ENCODE results near the gene TXNDC2.
"Not testable (repeated sequence)": the region's sequence is repeated elsewhere in the genome, so short reads cannot be mapped to it uniquely, and the experiment has no call there.

TXNDC2 gene

DNA sequence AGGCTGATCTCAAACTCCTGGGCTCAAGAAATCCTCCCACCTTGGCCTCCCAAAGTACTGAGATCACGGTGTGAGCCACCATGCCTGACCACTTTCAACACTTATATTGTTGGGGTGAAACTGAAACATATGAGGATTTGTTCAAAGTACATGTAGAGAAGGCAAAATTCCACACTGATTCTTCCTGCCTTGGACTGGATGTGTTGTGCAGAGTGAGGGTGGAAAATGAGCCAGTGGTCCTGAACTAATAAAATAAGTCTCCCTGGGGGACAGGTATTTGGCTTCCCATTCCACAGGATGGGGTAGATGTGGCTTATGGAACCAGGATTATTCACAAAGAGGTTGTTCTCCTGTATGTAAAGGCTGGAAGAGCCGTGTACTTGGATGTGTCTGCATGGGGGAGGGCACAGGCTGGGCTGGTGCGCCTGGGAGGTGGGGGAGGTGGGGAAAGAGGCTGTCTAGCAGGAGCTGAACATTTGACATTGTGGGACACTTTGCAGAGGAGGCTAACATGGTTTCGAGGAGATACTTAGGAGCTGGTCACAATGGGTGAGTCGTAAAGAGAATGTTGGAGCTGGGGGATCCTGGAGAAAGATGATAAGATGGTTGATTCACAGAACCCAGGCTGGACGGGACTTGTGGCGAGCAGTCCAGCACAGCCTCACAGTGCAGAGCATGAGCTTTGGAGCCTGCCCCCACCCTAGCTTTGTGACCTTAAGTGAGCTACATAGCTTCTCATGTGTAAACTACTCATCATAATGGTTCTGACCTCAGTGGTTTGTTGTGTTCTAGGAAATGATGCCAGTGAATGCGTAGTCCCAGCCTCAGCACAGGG, at the start of gene TXNDC2:
Gene TXNDC2, plus strand, starts transcription at position 804 of the 835 bp plus-strand sequence. CDS start 708 bp downstream, outside the sequence.
- DNase-seq: no peak

- DNase-seq: no peak
Observed at GRCh38 chr18:9838144-9838877, 47.5 kb upstream of the TXNDC2 start.

DNA sequence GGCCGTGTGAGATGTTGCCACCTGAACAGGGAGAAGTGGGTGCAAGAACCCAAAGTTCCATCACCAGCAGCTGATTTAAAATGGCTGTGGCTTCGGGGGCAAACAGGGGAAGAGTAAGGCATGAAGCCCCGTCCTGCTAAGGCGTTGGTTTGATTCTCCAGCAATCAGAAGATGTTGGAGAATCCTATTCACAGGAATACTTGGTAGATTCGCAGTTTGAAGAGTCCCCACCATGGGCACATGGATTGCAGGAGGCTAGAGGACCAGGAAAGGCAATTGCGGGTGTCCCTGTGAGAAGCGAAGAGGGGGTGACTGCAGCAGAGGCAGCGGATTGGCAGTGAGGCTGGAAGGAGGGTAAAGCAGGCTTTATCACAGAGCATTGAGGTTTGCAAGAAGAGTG, 46.6 kb upstream of the TXNDC2 start:
- no peak for DNase-seq

GRCh38 chr18:9839853-9840252, 45.9 kb upstream of the TXNDC2 start:
- DNase-seq: no peak

- no peak for DNase-seq
Observed at GRCh38 chr18:9841752-9842151, 44.0 kb upstream of the TXNDC2 start.

GRCh38 chr18:9842448-9842847, 43.3 kb upstream of the TXNDC2 start:
- DNase-seq: no peak

- DNase-seq: no peak
Observed at GRCh38 chr18:9845256-9845655, 40.5 kb upstream of the TXNDC2 start.

GRCh38 chr18:9846162-9846925, 39.4 kb upstream of the TXNDC2 start:
- DNase-seq: no peak

DNA sequence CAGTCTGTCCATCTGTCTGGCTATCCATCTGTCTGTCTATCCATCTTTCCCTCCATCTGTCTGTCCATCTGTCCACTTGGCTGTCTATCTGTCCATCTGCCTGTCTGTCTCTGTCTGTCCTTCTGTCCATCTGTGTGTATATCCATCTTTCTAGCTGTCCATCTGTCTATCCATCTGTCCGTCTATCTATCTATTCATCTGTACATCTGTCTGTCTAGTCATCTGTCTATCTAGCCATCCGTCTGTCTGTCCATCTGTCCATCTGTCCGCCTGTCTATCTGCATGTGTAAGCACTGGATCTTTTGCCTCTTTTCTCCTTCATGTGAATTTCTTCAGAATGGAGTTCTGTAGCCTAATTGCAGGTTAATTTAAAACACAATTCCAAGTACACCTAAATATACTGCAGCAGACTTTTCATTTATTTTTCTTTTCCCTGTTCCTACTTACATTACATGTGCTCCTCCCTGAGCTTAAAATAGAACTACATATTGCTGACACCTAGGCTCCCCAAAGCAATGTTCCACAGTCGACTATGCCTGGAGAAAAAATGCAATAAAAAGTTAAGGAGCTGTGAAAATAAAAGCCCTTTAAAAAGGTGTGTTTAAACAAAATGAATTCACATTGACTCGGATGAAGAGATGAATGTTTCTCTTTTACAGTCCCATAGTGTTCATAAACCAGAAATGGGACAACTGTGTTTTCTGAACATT, 37.4 kb upstream of the TXNDC2 start:
- DNase-seq: no peak

DNA sequence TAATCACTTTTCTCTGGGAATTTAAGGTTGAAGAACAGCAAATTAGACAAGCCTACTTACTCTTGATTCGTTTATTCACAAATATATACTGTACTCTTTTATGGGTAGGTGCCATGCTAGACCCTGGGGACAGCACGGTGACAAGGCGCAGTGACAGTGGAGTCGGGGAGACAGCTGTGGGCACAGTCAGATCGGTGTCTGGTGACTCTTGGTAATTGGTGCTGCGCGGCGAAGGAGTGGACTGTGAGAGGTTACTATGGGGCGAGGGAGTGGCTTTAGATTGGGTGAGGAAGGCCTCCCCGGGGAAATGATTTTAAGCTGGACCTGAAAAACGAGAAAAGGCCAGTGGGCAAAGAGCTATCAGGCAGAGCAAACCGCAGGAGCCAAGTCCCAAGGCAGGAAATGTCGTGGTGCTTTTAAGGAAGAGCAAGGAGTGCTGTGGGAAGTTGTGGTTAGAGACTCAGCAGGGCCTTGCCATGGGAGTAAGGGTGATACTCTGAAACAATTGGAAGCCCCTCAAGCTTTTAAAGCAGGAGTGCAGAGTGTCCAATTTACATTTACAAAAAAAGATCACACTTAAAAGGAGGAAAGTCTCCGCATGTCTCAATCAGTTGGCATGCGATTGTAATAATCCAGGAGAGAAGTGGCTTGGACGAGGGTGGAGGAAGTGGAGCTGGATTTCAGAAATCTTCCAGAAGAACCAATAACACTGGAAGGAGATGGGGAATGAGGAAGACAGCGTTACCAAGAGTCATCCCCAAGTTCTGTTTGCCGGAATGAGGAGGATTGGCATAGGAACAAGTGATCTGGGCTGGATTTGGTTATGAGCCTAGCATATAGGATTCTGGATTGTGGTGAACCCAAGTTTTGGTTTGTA, 36.1 kb upstream of the TXNDC2 start:
- peak; percentile 90 for DNase-seq

DNA sequence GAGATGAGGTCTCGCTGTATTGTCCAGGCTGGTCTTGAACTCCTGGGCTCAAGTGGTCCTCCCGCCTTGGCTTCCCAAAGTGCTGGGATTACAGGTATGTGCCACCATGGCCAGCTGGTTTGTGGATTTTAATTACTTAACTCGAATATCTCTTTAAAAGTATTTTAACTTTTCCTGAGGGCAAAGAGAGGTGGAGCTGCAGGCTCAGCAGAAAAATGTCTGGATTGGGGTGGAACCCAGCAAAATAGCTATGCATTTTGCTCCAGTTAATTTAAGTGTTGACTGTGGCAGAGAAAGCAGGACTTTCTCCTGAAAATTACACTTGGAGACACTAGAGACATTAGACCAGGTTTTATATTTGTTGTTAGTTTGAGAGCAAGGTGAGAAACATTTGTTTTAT, 35.5 kb upstream of the TXNDC2 start:
- DNase-seq: no peak

DNA sequence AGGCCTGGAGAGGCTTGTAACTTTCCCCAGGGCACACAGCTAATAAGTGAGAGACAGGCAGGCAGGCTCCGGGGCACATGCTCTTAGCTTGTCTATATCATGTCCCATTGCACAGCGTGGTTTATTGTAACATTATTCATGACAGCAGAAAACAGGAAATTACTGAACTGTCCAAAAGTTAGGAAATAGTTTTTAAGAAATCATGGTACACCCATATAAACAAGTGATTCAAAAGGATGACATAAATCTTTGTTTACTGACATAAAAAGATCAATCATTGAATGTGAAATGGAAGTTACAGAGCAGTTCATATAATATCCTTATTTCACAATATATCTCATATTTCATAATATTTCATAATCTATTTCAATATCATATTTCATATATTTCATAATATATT, 34.3 kb upstream of the TXNDC2 start:
- DNase-seq: peak; percentile 87

- DNase-seq: no peak
Observed at GRCh38 chr18:9852266-9853081, 33.3 kb upstream of the TXNDC2 start.

GRCh38 chr18:9854801-9855676, 30.7 kb upstream of the TXNDC2 start:
- DNase-seq: no peak

DNA sequence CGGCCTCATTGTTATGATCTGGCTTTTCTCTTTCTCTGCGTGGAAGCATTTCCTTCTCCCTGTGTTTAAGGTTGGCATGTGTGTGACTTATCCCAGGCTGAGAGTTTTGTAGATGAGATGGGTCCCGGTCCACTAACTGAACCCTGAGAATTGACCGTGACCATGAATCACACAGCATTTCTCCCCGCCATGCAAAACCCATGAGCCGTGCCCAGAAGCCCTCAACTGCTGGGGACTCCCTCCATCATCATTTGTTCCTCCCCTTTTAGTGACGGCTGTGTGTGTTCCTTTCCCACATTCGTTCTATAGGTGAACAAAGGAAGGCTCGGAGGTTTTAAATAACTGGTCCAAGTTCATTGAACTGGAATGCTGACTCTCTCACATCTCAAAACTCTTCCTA, 30.1 kb upstream of the TXNDC2 start:
- DNase-seq: no peak

DNA sequence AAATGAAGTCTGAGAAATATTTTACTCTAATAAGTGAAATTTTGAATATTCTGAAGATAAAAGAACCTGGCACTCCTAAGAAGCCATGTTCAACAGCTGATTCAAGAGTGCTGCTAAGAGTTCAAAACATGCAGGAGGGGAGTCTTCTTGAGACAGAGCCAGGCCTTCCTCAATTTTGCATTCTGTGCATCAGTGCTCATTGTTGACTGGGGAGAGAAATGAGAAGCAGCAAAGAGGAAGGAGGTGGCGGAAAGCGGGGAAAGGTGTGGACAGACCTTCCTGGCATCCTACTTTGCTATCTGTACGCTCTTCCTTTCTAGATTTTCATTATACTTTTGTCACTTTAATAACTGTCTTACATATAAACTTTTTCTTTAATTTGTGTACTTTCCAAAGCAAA, 29.7 kb upstream of the TXNDC2 start:
- peak; percentile 28 for DNase-seq

- not testable (repeated sequence) for DNase-seq
Observed at GRCh38 chr18:9857479-9857998, 28.2 kb upstream of the TXNDC2 start.

DNA sequence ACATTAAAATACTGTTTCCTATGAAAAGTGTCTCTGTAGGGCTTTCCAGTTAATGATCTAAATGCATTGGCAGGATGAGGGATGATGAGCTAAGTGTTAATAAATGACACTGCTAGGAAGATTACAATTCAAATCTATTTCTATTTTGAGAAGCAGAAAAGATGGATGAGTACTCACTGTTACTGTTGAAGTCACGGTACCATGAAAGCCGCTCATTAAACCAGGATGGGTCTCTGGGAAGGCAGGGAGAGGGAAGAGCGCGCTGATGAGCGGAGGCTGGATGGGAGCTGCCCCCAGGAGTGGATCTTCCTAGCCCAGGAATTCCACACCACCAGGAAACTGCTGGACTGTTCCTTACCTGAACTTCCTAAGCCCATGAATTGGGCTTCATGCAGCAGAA, 27.1 kb upstream of the TXNDC2 start:
- no peak for DNase-seq

- no peak for DNase-seq
Observed at GRCh38 chr18:9859232-9859631, 26.5 kb upstream of the TXNDC2 start.

DNA sequence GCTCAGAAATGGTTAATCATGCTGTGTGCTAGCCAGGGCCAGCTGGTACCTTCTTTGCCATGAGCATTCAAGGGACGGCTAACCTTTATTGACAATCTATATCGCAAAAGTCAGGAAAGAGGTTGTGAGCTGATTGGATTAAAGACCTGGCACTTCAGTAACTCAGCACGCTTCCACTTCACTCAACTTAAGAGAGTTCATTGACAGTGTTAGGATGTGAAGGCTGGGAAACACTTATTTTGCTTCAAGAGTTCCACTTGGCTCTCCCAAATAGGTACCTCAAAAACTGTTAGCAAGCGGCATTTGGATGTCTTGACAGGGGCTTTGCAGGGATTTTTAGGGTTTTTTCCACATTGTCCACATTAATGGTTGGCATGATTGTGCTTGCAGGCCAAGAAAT, 25.1 kb upstream of the TXNDC2 start:
- DNase-seq: no peak
